Cardiac fibroblast (primary cell): ENCODE results near the gene KLF12.

Experiments used
- DNase-seq, 2 donors: peaks; one replicate each; pipeline versions ENCODE4 v3.0.0 to v3.0.0-alpha.2; 2010; ENCODE audit warnings: low read depth in 2 of 2
- H3K4me3 ChIP-seq, 2 donors: replicated peaks in 1 of 2; 1 replicate in 1 of 2; 2 replicates in 1 of 2; pipeline ENCODE4 v1.5.1; 2011; ENCODE audit warnings: low read depth in 2 of 2, low read length in 2 of 2, mild to moderate bottlenecking in 2 of 2, moderate library complexity in 1 of 2
- TF ChIP-seq, protein P1 (sequence below): IDR thresholded peaks from one replicate; pipeline ENCODE4 v1.5.1; 2011; ENCODE audit warnings: low read depth, mild to moderate bottlenecking, low read length, inconsistent platforms

Gene KLF12

DNA sequence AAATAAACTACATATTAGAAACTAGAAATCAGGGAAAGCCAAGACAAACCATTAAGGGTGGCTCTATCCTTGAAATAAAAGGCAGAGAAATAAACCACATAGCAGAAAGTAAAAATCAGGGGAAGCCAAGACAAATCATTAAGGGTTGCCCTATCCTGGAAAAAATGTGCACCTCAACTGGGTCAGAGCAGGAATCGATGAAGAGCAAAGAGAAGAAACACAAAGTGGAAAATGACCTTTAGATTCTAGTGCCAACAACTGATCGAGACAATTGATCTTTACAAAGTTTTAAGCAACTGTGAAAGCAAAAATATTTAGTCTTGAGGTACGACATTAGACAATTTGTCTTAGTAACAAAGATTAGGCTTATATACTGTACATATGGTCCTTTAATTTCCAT lies 26.6 kb downstream of the KLF12 start:
- DNase-seq, result no peak
- H3K4me3 ChIP-seq, result no peak overlapping the region
- TF ChIP-seq, protein P1, sequence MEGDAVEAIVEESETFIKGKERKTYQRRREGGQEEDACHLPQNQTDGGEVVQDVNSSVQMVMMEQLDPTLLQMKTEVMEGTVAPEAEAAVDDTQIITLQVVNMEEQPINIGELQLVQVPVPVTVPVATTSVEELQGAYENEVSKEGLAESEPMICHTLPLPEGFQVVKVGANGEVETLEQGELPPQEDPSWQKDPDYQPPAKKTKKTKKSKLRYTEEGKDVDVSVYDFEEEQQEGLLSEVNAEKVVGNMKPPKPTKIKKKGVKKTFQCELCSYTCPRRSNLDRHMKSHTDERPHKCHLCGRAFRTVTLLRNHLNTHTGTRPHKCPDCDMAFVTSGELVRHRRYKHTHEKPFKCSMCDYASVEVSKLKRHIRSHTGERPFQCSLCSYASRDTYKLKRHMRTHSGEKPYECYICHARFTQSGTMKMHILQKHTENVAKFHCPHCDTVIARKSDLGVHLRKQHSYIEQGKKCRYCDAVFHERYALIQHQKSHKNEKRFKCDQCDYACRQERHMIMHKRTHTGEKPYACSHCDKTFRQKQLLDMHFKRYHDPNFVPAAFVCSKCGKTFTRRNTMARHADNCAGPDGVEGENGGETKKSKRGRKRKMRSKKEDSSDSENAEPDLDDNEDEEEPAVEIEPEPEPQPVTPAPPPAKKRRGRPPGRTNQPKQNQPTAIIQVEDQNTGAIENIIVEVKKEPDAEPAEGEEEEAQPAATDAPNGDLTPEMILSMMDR, result no peak

DNA sequence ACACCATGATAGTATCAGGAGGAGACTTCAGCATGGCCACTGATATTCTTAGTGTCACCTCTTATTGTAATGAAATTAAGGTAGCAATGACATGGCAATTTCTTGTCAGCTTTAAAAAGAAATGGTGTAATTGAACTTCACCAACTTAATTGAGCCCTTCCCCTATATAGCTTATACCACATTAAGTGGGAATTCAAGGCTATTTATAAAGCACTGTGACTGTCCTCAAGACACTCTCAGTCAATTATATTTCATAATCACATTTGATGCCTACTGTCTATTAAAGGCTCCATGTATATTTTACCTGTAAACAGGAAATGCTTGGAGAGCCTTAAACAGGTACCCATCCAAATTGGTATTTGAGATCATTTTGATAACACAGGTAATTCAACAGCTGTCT lies 28.3 kb downstream of the KLF12 start:
- TF ChIP-seq, protein P1, result no peak

DNA sequence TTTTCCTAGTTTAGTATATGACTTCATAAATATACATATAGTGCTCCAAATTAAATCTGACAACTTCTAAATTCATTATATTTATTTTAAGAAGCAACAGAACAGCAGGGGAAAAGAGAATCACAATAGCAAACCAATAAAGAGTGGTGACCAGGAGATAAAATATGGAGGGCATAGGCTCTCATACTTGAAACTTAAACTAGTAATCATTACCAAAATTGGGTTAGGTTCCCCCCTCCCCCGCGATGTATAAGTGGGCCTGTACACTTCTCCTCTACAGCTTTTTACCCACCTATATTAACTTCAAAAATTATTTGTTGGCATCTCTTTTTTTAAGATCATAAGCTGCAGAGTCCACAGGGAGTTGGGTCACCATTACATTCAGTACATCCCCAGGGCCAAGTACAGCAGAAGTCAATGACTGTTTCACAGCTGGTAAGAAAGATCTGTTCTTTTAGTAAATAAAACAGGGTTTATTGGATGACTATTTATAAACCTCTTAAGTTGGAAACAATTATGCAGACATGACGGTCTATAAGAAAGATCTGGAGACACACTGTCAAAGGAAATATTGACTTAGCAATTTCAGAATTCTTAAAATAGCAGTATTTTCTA lies 29.4 kb downstream of the KLF12 start:
- no peak overlapping the region for H3K4me3 ChIP-seq
- TF ChIP-seq, protein P1, result no peak
- DNase-seq, result no peak

More for the DNA sequence above, 28.3 kb downstream of the KLF12 start:
- H3K4me3 ChIP-seq, result no peak overlapping the region
- DNase-seq, result no peak

DNA sequence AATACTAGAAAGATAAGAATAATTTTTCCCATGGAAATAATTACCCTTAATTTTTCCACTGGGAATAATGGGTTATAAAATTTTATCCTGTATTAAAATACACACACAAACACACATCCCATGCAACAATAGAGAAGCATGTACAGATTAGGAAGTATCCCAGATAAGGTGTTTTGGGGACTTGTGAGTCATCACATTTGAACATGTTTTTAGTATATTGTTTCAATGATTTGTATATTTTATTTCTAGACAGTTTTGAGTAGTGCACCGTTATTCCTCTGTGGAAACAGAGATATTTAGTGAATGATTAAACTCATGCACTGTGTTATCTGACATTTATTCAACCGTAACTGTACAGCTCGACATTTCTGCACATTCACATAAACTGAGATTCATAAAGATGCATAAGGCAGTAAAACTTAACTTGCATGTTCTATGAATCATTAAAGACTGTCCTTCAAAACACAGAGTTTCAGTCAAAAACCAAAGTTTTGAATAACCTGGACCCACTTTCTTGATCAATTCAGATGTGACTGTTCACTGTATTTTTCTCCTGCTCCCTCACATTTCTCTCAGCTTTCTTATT lies 30.1 kb downstream of the KLF12 start:
- H3K4me3 ChIP-seq, result no peak overlapping the region
- DNase-seq, result no peak
- TF ChIP-seq, protein P1, result no peak

DNA sequence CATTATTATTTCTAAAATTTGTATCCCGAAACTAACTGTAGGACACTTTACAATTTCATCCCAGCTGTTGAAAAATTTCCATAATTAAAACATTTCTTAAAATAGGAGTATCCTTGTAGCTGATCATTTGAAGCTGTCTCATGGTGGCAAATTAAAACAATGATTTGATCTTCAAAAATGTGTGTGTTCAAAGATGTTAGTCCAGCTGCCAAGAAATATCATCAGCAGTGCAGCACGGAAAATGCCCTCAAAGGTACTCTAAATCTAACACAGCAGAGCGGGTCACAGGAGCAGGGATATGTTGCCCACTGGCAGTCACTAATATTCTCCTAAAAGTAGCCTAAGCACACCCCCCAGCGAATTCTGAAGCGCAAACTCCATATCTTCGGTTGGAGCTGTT lies 31.0 kb downstream of the KLF12 start:
- H3K4me3 ChIP-seq, result no peak overlapping the region
- TF ChIP-seq, protein P1, result no peak
- DNase-seq, result no peak

DNA sequence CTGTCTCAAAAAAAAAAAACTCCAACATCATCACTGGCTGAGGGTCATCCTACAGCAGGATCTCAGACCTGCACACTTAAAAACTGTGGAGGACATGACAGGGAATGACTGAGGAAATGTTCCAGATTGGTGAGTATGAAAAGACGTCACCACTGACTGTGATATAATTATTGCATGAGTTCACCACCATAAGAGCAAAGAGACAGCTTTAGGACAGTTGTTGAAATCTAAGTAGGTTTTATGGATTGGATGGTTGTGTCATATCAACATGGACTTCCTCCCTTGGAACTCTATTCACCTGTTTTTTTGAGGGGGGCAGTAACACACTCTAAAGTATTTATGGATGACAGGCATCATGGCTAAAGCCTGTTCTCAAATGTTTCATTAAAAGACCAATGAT lies 31.5 kb downstream of the KLF12 start:
- TF ChIP-seq, protein P1, result no peak
- no peak overlapping the region for H3K4me3 ChIP-seq
- DNase-seq, result no peak

DNA sequence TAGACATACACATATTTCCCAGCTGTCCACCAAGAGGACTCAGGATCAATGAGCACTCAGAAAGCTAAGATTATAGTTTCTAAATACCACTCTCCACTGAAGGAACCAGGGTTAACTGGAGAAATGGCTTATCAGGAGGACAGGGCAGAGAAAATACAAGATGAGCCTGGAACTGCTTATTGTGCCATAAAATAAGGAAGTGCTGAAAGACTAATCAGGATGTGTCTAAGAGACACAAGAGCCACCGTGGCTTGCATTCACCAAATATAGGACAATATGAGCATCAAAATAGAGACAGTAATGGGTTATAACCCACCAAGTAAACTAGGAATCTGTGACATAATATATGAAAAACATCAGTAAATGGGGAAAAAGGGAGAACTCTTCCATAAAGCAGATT lies 32.8 kb downstream of the KLF12 start:
- TF ChIP-seq, protein P1, result no peak
- no peak overlapping the region for H3K4me3 ChIP-seq
- DNase-seq, result no peak
